GM18861 (cell line): Measurements from ENCODE around the gene NBPF3.
"Not testable (repeated sequence)": the region's sequence is repeated elsewhere in the genome, so short reads cannot be mapped to it uniquely, and the experiment has no call there.

Experiments used
- ATAC-seq: cut with Tn5 transposase; IDR thresholded peaks from one replicate; pipeline ENCODE4 v1.9.1; 2021; ENCODE audit not compliant: unreplicated experiment

Gene NBPF3

DNA sequence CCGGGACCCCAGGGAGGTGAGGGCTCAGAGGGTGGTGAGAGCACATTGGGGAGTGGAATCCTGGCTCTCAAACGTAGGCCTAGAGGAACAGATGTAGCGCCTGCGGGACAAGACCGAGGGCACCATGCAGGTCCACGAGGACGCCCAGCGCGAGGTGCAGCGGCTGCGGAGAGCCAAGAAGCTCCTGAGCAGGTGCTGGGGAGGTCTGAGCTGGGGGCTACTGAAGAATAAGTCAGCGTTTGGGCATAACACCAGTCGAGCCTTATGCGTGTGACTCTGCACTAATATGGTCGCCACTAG lies 2.6 kb upstream of the NBPF3 start:
- ATAC-seq, result no peak

GRCh38 chr1:21438646-21439312 lies 1.2 kb upstream of the NBPF3 start:
- ATAC-seq, result not testable (repeated sequence)

DNA sequence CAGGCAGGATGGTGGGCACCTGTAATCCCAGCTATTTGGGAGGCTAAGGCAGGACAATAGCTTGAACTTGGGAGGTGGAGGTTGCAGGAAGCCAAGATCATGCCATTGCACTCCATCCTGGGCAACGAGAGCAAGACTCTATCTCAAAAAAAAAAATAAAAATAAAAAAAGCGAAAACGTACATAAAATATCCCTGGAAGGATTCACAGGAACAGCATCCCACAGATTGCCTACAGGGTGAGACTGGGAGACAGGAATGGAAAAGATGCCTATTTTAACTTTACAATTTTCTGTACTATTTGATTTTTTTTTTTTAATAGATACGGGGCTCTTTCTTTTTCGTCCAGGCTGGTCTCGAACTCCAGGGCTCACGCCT lies 604 bp upstream of the NBPF3 start:
- no peak for ATAC-seq

DNA sequence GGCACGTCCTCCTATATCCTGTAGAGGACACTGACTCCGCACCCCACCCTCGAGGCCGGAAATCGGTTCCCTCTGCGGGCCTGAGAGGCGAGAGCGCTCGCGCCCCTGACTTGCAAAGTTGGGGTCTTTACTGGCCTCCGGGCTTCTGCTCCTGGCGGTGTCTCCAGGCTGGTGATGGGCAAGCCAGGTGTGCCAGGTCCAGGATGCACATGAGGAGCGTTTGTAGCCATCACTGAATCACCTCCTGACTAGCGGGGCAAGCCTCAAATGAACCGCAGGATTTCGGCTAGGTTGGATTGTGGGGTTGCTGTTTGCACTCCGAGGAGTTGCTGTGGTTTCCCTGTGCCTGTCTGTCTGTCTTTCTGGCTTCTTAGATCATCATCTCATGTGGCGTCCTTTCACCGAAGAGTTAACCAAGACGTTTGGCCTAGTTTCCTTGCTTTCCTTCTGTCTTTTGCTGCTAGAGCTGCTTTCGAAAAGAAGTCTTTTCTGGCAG lies 741 bp downstream of the NBPF3 start:
- ATAC-seq, result not testable (repeated sequence)

GRCh38 chr1:21446647-21447046 lies 6.7 kb downstream of the NBPF3 start:
- not testable (repeated sequence) for ATAC-seq

DNA sequence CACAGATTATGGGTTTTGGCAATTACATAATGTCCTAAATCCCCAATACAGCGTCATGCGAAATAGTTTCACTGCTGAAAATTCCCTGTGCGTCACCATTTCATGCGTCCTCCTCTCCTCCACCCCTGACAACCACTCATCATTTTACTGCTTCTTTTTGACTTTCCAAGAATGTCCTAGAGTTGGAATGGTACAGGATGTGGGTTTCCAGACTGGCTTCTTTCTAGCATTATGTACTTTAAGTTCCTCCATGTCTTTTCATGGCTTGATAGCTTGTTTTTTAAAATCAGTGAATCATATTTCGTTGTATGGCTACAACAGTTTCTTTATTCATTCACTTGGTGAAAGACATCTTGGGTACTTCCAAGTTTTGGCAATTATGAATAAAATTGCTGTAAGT lies 7.4 kb downstream of the NBPF3 start:
- no peak for ATAC-seq

- no peak for ATAC-seq
Observed at GRCh38 chr1:21449906-21450305, 10.0 kb downstream of the NBPF3 start.

DNA sequence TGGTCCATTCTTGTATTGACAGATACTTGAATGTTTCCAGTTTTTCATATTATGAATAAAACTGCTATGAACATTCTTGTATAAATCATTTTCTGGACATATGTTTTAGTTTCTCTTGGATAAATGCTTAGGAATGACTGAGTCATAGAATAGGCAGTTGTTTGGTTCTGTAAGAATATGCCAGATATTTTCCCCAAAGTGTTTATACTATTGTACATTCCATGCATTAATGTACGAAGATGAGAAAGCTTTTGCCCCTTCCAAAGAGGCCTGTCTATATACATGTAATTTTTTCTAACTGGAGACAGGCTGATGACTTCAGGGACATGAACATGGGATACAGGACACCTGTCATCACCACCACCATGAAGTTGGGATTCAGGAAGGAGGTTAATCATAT lies 11.3 kb downstream of the NBPF3 start:
- ATAC-seq, result no peak

GRCh38 chr1:21451981-21452411 lies 12.1 kb downstream of the NBPF3 start:
- no peak for ATAC-seq

DNA sequence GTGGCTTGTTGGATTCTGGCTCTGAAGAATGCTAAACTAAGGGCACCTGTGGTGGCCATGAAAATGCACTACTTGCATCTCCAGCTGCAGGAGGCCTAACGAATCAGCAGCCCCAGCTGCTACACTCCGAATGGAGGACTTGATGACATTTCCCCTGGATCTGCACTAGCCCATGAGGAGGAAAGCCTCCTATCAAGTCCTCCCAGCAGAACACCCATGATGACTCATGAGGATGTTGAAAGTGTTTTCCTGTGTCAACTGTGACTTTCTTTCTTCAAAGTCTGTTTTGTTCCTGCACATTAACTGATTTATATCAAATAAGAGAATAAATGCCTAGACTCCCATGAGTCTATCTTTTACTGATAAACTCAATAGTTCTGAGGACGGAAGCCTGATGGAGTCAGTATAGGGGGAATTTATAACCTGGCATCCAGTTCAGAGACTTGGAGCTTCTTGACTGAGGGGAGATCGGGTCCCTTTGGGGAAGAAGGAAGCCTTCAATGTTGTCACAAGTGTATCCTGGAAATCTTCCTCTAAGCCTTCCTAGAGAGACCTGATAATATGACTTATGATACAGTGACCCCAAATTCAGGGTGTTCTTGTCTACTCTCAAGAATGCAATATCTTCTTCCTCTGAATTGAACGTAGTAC lies 14.2 kb downstream of the NBPF3 start:
- not testable (repeated sequence) for ATAC-seq

GRCh38 chr1:21454904-21455303 lies 15.0 kb downstream of the NBPF3 start:
- ATAC-seq, result not testable (repeated sequence)

DNA sequence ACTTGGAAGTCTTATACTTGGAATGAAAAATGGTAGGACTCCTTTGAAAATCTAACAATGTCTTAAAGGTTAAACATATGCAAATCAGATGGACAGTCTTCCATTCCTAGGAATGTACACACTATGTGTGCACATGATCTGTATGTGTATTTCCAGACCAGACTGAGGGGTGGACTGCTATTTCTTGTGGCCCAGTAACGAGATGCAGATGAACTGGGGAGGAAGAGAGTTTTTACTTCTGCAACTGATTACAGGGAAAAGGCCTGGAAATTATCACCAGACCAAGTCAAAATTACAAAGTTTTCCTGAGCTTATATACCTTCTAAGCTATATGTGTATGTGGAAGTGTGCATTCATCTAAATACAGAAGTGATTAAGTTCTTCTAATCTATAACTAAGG lies 17.7 kb downstream of the NBPF3 start:
- ATAC-seq, result no peak

GRCh38 chr1:21465127-21465526 lies 25.2 kb downstream of the NBPF3 start:
- not testable (repeated sequence) for ATAC-seq

- not testable (repeated sequence) for ATAC-seq
Observed at GRCh38 chr1:21467946-21468345, 28.0 kb downstream of the NBPF3 start.

DNA sequence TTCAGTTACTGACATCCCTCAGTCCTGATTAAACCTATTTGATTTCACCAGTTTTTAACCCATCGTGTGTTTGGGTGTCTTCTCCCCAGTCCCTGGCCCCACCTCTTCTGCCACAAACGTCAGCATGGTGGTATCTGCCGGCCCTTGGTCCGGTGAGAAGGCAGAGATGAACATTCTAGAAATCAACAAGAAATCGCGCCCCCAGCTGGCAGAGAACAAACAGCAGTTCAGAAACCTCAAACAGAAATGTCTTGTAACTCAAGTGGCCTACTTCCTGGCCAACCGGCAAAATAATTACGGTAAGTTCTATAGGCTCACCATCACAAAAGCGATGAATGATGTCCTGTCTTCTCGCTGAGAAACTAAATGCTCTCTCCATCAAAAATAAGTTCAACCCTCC lies 28.7 kb downstream of the NBPF3 start:
- no peak for ATAC-seq

GRCh38 chr1:21469581-21469980 lies 29.6 kb downstream of the NBPF3 start:
- no peak for ATAC-seq

GRCh38 chr1:21472861-21473260 lies 32.9 kb downstream of the NBPF3 start:
- ATAC-seq, result no peak

DNA sequence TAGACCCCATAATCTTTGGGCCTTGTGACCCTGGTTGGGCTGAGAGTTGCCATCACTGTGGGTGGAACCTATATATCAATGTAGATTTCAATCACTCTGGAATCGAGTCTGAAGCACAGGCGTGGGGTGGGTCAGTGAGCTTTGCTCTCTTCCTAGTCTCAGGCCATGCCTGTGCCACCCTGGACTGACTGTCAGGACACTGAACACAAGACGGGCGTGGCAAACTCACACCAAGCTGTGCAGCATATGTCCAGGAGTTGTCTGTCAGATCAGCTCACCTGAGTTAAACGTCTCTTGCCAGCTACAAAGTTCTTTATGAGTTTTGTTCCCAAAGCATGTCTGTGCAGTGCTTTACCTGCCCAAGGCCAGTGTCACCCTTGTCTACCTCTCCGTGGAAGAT lies 38.4 kb downstream of the NBPF3 start:
- ATAC-seq, result no peak

- not testable (repeated sequence) for ATAC-seq
Observed at GRCh38 chr1:21483881-21484280, 43.9 kb downstream of the NBPF3 start.

DNA sequence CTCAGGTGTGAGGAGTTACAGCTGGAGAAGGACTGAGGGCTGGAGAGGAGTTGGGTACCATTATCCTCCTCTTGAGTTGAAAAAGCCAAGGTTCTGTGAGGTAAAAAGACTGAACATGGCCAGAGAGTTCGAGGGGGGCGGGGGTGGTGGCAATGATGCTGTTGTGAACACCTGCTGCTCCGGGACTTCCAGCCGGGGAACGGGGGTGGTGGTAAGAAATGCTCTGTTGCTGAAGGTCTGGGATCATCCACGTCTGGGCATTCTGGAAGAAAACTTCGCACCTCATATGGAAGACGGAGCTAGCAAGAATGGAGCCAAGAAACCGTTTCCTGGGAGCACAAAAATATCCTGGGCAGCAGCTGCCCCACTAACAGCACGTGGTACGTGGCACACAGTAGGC lies 49.2 kb downstream of the NBPF3 start:
- ATAC-seq, result no peak

DNA sequence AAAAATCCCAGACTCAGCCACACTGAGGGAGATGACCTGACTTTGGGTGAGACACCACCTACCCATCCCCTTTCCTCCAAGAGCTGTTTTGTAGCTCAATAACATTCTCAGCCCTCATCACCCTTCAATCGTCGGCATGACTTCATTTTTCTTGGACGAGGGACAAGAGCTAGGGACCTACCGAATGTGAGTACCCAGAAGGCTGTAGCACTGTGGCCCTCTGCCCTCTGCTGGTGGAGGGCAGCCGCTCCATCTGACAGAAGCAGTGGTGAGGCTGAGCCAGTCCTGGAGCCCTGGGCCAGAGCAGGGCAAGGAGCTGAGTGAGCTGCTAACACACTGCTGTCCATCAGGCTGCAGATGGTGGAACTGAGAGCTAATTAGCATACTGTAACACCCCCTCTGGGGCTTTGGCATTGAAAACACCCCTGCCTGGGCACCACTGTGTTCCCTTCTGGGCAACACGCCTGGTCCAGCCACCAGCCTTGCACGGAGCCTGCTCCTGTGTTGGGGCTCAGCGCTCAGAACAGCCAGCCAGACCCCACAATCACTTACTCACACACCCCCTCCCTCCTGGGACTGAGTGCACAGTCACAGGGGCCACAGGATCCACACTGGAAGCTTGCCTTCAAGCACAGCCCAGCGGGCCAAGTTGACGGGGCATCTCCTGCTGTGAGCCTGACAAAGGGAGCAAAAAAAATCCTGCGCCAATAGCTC lies 51.0 kb downstream of the NBPF3 start:
- ATAC-seq, result no peak
